Measurements from ENCODE around the gene MIEF1. TPM values are rescaled to one million over a fixed set of nuclear protein-coding genes. Genes with fewer than 3 reads are reported as not detected.

The MIEF1 gene
- total RNA-seq, 1 donor from 2014 or later: 23.0 TPM

DNA sequence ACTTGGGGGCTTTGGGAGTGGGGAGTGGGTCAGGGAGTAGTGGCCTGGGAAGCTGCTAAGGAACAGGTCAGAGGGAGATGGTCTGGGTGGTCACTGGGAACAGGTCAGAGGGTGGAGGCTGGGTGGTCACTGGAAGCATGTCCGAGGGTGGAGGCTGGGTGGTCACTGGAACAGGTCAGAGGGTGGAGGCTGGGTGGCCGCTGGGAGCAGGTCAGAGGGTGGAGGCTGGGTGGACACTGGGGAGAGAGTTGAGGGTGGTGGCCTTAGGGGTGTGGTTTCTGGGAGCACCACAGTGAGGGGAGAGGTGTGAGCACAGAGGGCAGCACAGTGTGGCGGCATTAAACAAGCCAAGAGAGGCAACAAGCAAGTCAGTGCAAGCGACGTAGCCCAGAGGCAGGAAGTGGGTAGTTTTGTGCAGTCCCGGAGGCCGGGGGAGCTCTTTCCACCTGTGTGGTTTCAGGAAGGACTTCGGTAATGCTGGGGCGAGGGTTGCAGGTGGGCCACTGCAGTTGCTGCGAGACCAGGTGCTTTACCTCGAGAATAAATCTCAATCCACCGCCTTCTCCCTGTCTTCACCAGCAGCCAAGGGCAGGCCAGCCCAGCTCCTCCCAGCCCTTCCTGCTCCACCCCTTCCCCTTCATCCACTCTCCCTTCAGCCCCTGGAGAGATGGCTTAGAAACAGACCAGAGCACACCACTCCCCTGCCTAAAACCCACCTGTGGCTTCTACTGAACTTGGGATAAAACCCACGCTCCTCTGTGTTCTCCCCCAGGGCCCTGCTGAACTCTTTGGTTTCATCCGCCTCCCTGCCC lies 65.3 kb downstream of the MIEF1 start:
- Mint-ChIP-seq H3K9me3 (ENCODE audit: low read depth) (peaks cover 5% of the 10 kb centered on the region), H3K36me3 (ENCODE audit: low read depth) (no peaks in the 10 kb centered on the region), H3K4me1 (ENCODE audit: low read depth) (no peaks in the 10 kb centered on the region), H3K4me3 (ENCODE audit: unreplicated experiment) (no peak overlapping the region), H3K27me3 (ENCODE audit: low read depth) (no peaks in the 10 kb centered on the region), H3K27ac (ENCODE audit: unreplicated experiment) (no peak overlapping the region)
- no peak for DNase-seq (ENCODE audit: low spot score)
- TF ChIP-seq CTCF (IDR thresholded peaks at IDR 0.05): no peak

Other genes starting within 250 kb of the MIEF1 start
- gene RPL3, start 182.7 kb upstream of the MIEF1 start, total RNA-seq: 1,302 to 1,415 TPM (median 1,326 TPM) in 3 replicates
- 15.0 to 18.4 TPM (median 16.5 TPM) in 3 replicates for gene SYNGR1, start 152.3 kb upstream of the MIEF1 start, total RNA-seq
- 17.1 to 24.5 TPM (median 21.3 TPM) in 3 replicates for gene TAB1, start 102.5 kb upstream of the MIEF1 start, total RNA-seq
- 3.6 to 6.4 TPM (median 6.1 TPM) in 3 replicates for gene MGAT3, start 45.3 kb upstream of the MIEF1 start, total RNA-seq
- gene ATF4, start 18.3 kb downstream of the MIEF1 start, total RNA-seq: 128 to 541 TPM (median 513 TPM) in 3 replicates
- 44.1 to 52.3 TPM (median 47.9 TPM) in 3 replicates for gene RPS19BP1, start 30.5 kb downstream of the MIEF1 start, total RNA-seq
- gene CACNA1I, start 68.5 kb downstream of the MIEF1 start, total RNA-seq: 0.02 to 0.08 TPM (median 0.05 TPM) in 3 replicates